Naive thymus-derived CD4-positive, alpha-beta T cell (primary cell): Measurements from ENCODE around the gene ENDOV. TPM values are rescaled to one million over a fixed set of nuclear protein-coding genes. Genes with fewer than 3 reads are reported as not detected.

ENCODE experiments used
- ATAC-seq: fragments of 150-1000 bp; cut with Tn5 transposase; 2 replicates; pipeline ENCODE4 v1.10.0; 2021; ENCODE audit warnings: mild to moderate bottlenecking, moderate library complexity
- CTCF ChIA-PET: fragments of 350-600 bp; sonication (Branson Sonifier 250); formaldehyde crosslinking; loops from one replicate; lab custom pipeline; 2021; ENCODE audit warnings: antibody characterized with exemption; lab: Charles Lee
- POLR2A ChIA-PET: fragments of 350-600 bp; sonication (Branson Sonifier 250); formaldehyde crosslinking; loops from one replicate; lab custom pipeline; 2021; ENCODE audit warnings: antibody characterized with exemption, inconsistent platforms; lab: Charles Lee
- DNase-seq, 9 donors: peaks; one replicate each; pipeline versions ENCODE4 v3.0.0 to v3.0.0-alpha.2; 2020 to 2022; ENCODE audit warnings: mixed read lengths in 1 of 9
- H3K27ac ChIP-seq: one replicate; pipeline ENCODE4 v1.7.0; 2013; ENCODE audit warnings: mild to moderate bottlenecking, low read depth, low read length, moderate library complexity
- H3K27me3 ChIP-seq, 2 donors: one replicate each; pipeline ENCODE4 v1.7.0; 2013; ENCODE audit warnings: low read length in 2 of 2, mild to moderate bottlenecking in 2 of 2, moderate library complexity in 2 of 2; ENCODE audit not compliant: control insufficient read depth in 2 of 2, insufficient read depth in 2 of 2
- H3K36me3 ChIP-seq, 3 experiments: 1 replicate in 2 of 3; 2 replicates in 1 of 3; pipeline ENCODE4 v1.7.0; 2013; ENCODE audit warnings: low read length in 3 of 3, mild to moderate bottlenecking in 3 of 3, moderate library complexity in 1 of 3; ENCODE audit not compliant: insufficient read depth in 3 of 3, control insufficient read depth in 2 of 3
- H3K4me1 ChIP-seq, 2 donors: one replicate each; pipeline ENCODE4 v1.7.0; 2013; ENCODE audit warnings: low read length in 2 of 2, mild to moderate bottlenecking in 2 of 2, moderate library complexity in 1 of 2; ENCODE audit not compliant: control insufficient read depth in 2 of 2, insufficient read depth in 2 of 2
- H3K4me3 ChIP-seq: 2 replicates; pipeline ENCODE4 v1.7.0; 2013; ENCODE audit warnings: mild to moderate bottlenecking, low read length
- H3K9me3 ChIP-seq, 3 experiments: 1 replicate in 2 of 3; 2 replicates in 1 of 3; pipeline ENCODE4 v1.7.0; 2013; ENCODE audit warnings: low read length in 3 of 3; ENCODE audit not compliant: control insufficient read depth in 2 of 3
- H3K27ac Mint-ChIP-seq, 9 donors: one replicate each; pipeline ENCODE4 v1.8.0; 2020 to 2022; ENCODE audit warnings: mixed read lengths in 9 of 9, mild to moderate bottlenecking in 8 of 9, moderate library complexity in 5 of 9, inconsistent platforms in 2 of 9
- H3K27me3 Mint-ChIP-seq, 5 donors: one replicate each; pipeline ENCODE4 v1.8.0; 2021 to 2022; ENCODE audit warnings: mixed read lengths in 5 of 5, mild to moderate bottlenecking in 1 of 5
- H3K36me3 Mint-ChIP-seq, 5 donors: one replicate each; pipeline ENCODE4 v1.8.0; 2020 to 2022; ENCODE audit warnings: mixed read lengths in 5 of 5, mild to moderate bottlenecking in 3 of 5, inconsistent platforms in 1 of 5
- H3K4me1 Mint-ChIP-seq, 7 donors: one replicate each; pipeline ENCODE4 v1.8.0; 2020 to 2022; ENCODE audit warnings: mixed read lengths in 7 of 7, mild to moderate bottlenecking in 3 of 7, inconsistent platforms in 1 of 7
- H3K4me3 Mint-ChIP-seq, 10 donors: one replicate each; pipeline ENCODE4 v1.8.0; 2020 to 2022; ENCODE audit warnings: mild to moderate bottlenecking in 10 of 10, mixed read lengths in 10 of 10, moderate library complexity in 6 of 10, inconsistent platforms in 2 of 10
- H3K9me3 Mint-ChIP-seq, 11 donors: one replicate each; pipeline ENCODE4 v1.8.0; 2020 to 2022; ENCODE audit warnings: mixed read lengths in 11 of 11, mild to moderate bottlenecking in 4 of 11, inconsistent platforms in 1 of 11, moderate library complexity in 1 of 11
- intact Hi-C, 2 donors: fragments of 100-400 bp; cut with micrococcal nuclease; formaldehyde crosslinking; loops; one replicate each; pipeline ENCODE4 v1.15.1; 2023
- microRNA-seq: library from miRNA; unstranded; fragments of <30 nt; microRNA quantifications from one replicate; pipeline ENCODE4 v1.2.0, GENCODE V29; 2022; ENCODE audit warnings: borderline microRNAs expressed
- polyA plus RNA-seq, 2 donors: library from polyadenylated mRNA; unstranded; fragments of 300-500 nt; fragmentation: Illumina TruSeq; gene quantifications; one replicate each; pipeline ENCODE4 v1.2.3, GENCODE V29; 2021
- total RNA-seq, 6 experiments: library from RNA in 5 of 6; stranded (reverse) in 5 of 6; gene quantifications; 1 replicate in 5 of 6; 2 replicates in 1 of 6; pipeline ENCODE4 v1.2.3 and lab custom pipeline; 2021 to 2026

Gene ENDOV
- total and polyA plus RNA-seq, 7 experiments from 2014 or later, result 7.5 to 26.5 (median 20.9) TPM

- Mint-ChIP-seq H3K36me3 (no peaks in the 10 kb centered on the region), H3K27ac (no peak overlapping the region), H3K4me1 (no peaks in the 10 kb centered on the region), H3K4me3 (no peak overlapping the region), H3K9me3 (no peaks in the 10 kb centered on the region), H3K27me3 (peaks cover 22 to 48% (median 26%) of the 10 kb centered on the region in 5 donors)
- ATAC-seq (no peak), DNase-seq (no peak)
- H3K27ac ChIP-seq, result no peak overlapping the region
- no peaks in the 10 kb centered on the region for H3K36me3 ChIP-seq
- ChIA-PET CTCF (interaction anchor here (0.6 kb wide), 1 partner anchor 72 kb away, joined by 3 read pairs; no protein-coding TSS in a partner anchor), POLR2A (no interaction called here)
- H3K4me1 ChIP-seq, result no peaks in the 10 kb centered on the region
- no peaks in the 10 kb centered on the region for H3K9me3 ChIP-seq
- H3K4me3 ChIP-seq, result no peak overlapping the region
- intact Hi-C loops, result no loop called here
- H3K27me3 ChIP-seq, result no peaks in the 10 kb centered on the region
These were observed 72.5 kb downstream of the ENDOV start for GRCh38 chr17:80487511-80487910.

Small RNA genes within 50 kb of the gene (microRNA-seq; reads per million reads assigned to microRNA genes)
- gene MIR4730, result not detected

Other genes with a start within 250 kb of the ENDOV start
- gene CARD14, start 245.1 kb upstream of the ENDOV start, total RNA-seq, result under 1 TPM in 3 of 5 experiments, not detected in 2; 0.24 to 0.57 (median 0.30) TPM
- gene CARD14, start 245.1 kb upstream of the ENDOV start, polyA plus RNA-seq, result not detected
- gene SGSH, start 194.8 kb upstream of the ENDOV start, total RNA-seq, result 100 to 1,000 TPM in 4 of 5 experiments, 10 to 100 TPM in 1; 32.8 to 181 (median 147) TPM
- gene SGSH, start 194.8 kb upstream of the ENDOV start, polyA plus RNA-seq, result 10 to 100 TPM; 31.1 to 55.2 TPM
- 10 to 100 TPM in 4 of 5 experiments, 1 to 10 TPM in 1; 7.9 to 87.5 (median 67.5) TPM for gene SLC26A11, start 194.7 kb upstream of the ENDOV start, total RNA-seq
- 1 to 10 TPM; 3.7 to 7.3 TPM for gene SLC26A11, start 194.7 kb upstream of the ENDOV start, polyA plus RNA-seq
- gene RNF213, start 154.3 kb upstream of the ENDOV start, total RNA-seq, result 100 to 1,000 TPM; 317 to 775 (median 426) TPM
- gene RNF213, start 154.3 kb upstream of the ENDOV start, polyA plus RNA-seq, result 10 to 100 TPM; 33.3 to 49.6 TPM
- gene NPTX1, start 61.4 kb downstream of the ENDOV start, total RNA-seq, result 10 to 100 TPM in 1 of 5 experiments, under 1 TPM in 3, not detected in 1; 0.11 to 98.0 (median 0.35) TPM
- not detected for gene NPTX1, start 61.4 kb downstream of the ENDOV start, polyA plus RNA-seq
- 10 to 100 TPM; 53.7 to 89.8 (median 69.5) TPM for gene RPTOR, start 129.7 kb downstream of the ENDOV start, total RNA-seq
- gene RPTOR, start 129.7 kb downstream of the ENDOV start, polyA plus RNA-seq, result 10 to 100 TPM; 10.9 to 14.7 TPM